IPS-NIHi7 (cell line): ENCODE results near the gene ACER2.
A peak's percentile ranks its signal among the peaks of the same experiment; 100 is the strongest.
"Not testable (repeated sequence)": the region's sequence is repeated elsewhere in the genome, so short reads cannot be mapped to it uniquely, and the experiment has no call there.

ENCODE experiments used
- DNase-seq: peaks from one replicate; pipeline ENCODE4 v3.0.0; 2012; ENCODE audit warnings: mixed read lengths; ENCODE audit errors: extremely low spot score

The ACER2 gene

GRCh38 chr9:19408693-19409400 lies at the start of gene ACER2:
TSS of gene ACER2 (plus strand) at chr9:19409009. CDS start at chr9:19409085, 76 bp downstream.
- peak; percentile 99 for DNase-seq

DNA sequence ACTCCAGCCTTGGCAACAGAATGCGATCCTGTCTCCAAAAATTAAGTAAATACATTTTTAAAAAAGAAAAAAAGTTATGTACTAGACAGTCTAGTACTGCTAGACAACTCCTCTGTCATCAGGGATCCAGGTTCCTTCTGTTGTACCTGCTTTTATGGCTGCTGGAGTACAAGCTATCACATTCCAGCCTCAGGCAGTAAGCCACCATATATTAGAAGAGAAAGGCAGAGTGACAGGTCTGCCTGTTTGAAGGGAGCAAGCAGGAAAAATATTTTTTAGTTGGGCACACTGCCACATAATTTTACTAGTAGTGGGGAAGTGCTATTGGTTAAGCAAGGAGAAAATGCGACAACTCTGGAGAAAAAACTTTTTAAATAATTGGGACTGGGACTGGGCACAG lies 39.7 kb upstream of the ACER2 start:
- no peak for DNase-seq

- no peak for DNase-seq
Measured at GRCh38 chr9:19371942-19372341, 36.9 kb upstream of the ACER2 start.

- DNase-seq = no peak
Measured at GRCh38 chr9:19372567-19372966, 36.2 kb upstream of the ACER2 start.

GRCh38 chr9:19373527-19373926 lies 35.3 kb upstream of the ACER2 start:
- no peak for DNase-seq

DNA sequence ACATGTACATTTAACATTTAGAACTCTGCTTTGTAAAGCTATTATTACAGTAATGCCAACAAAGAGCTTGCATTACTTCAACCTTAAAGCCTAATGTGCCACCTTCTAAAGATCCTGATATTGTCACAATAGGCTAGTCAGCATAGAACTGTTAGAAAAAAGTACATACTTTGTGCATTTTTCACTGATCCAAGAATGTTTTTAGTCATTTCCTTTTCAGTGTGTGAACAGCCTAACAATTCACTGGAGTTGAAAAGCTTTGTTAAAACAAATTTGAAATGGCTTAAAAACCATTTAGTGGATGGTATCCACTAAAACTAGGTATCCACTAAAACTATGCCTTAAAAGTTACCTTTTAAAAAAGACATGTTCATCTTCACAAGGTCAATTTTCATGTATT lies 33.3 kb upstream of the ACER2 start:
- no peak for DNase-seq

- no peak for DNase-seq
Measured at GRCh38 chr9:19376931-19377330, 31.9 kb upstream of the ACER2 start.

DNA sequence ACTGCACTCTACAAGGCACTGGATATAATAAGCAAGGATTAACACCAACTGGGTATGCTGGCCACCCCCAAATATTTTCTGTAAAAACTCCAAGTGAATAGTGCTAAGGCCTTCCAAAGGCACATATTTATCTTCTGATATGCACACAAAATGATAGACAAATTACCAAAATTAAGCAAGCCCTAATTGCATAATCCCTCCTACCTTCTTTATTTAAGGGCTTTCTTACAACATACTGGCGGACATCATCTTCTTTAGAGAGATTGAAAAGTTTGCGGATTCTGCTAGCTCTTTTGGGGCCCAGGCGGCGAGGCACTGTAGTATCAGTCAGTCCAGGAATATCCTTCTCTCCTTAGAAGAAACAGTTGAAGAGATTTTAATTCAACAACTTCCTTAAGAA lies 30.6 kb upstream of the ACER2 start:
- DNase-seq = no peak

- DNase-seq = no peak
Measured at GRCh38 chr9:19378647-19379046, 30.2 kb upstream of the ACER2 start.

- DNase-seq = no peak
Measured at GRCh38 chr9:19379283-19379682, 29.5 kb upstream of the ACER2 start.

- peak; percentile 16 for DNase-seq
Measured at GRCh38 chr9:19379697-19380046, 29.1 kb upstream of the ACER2 start.

GRCh38 chr9:19380826-19381075 lies 28.1 kb upstream of the ACER2 start:
- DNase-seq = no peak

DNA sequence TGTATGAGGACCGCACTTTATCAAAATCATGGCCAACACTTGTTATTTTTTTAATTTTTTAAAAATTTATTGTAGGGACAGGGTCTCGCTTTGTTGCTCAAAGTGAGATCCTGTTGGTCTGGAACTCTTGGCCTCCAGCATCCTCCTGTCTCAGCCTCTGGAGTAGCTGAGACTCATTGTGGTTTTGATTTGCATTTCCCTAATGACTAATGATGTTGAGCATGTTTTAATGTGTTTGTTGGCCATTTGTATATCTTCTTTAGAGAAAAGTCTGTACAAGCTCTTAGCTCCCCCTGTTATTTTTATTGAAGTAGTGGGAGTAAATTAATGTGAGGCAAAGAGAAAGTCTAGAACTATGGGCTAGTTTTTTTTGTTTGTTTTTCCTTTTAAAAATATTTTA lies 27.2 kb upstream of the ACER2 start:
- no peak for DNase-seq

- not testable (repeated sequence) for DNase-seq
Measured at GRCh38 chr9:19385212-19385611, 23.6 kb upstream of the ACER2 start.

GRCh38 chr9:19385786-19386501 lies 22.9 kb upstream of the ACER2 start:
- no peak for DNase-seq

DNA sequence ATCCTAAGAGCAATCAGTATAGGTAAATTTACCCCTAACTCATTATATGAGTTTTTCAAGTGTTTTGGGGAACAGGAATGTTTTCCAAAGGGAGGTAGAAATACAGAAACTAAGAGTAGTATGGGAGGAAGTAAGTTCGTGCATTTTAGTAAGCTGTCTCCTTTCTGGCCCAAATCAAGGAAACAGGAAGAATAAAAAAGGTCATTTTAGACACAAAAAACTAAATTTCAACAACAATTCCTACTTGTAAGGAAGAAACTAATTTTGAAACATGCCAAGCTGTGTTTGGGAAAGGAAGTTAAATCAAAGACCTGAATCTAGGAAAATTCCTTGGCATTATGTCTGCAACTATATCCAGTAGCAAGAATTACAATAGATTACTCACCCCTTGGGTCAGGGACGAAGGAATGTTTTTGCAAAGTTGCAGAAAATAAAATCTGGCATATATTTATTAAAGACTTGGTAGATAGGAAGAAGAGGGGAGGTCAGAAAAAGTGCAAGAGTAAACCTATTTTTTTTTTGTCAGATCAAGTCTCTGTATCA lies 22.2 kb upstream of the ACER2 start:
- DNase-seq = no peak

DNA sequence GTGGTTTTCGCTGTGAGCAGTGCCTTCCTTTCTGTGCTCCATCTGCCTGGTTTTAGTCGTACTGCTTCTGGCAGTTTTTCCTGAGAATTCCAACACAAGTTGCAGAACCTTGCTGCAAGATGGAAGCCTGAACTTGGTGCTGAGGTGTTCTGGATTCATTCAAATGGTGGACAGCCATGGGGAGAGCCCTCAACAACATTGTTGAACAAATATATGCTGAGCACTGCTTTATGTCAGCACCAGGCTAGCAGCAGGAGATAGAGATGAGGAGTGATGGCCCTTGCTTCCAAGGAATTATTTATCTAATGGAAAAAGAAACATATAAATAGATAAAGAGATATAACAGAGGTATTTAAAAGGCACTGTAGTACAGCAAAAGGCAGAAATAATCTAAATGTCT lies 21.5 kb upstream of the ACER2 start:
- no peak for DNase-seq

- DNase-seq = not testable (repeated sequence)
Measured at GRCh38 chr9:19389539-19389938, 19.3 kb upstream of the ACER2 start.

DNA sequence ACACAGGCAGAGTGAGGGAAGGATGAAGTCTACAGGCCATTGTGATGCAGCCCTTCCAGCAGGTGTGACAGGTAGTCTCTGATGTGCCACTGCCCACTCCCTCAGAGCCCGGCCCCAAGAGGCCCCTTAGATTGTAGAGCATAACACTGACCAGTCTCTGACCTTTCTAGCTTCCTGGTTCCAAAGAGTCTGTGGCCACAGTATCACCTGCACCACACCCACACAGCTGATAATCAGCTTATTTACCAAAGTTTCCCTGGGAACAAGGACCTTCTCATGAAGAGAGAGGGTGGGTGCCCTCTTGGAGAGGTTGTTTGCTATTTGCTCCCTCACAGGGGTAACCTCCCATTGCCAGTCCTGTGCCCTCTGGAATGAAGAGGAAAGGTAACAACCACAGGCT lies 11.0 kb upstream of the ACER2 start:
- DNase-seq = no peak

- not testable (repeated sequence) for DNase-seq
Measured at GRCh38 chr9:19403231-19403630, 5.6 kb upstream of the ACER2 start.

- DNase-seq = no peak
Measured at GRCh38 chr9:19404283-19405075, 4.3 kb upstream of the ACER2 start.

DNA sequence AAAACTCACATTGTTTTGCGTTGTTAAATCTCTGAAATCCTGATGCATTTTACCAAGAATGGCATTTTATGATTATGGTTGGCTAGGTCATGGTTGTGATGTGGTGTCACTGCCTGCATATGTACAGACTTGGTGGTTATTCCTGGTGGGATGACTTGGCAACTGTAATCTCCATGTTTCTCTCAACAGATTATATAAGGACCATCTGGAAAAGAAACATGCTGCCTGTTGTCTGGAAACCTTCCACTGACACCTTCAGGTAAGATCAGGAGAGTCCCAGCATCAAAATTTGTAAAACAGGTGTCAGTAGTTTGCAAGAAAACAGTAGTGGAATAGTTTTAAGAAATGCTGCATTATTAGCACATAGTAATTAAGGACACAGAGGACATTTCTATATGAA lies 3.0 kb upstream of the ACER2 start:
- no peak for DNase-seq

DNA sequence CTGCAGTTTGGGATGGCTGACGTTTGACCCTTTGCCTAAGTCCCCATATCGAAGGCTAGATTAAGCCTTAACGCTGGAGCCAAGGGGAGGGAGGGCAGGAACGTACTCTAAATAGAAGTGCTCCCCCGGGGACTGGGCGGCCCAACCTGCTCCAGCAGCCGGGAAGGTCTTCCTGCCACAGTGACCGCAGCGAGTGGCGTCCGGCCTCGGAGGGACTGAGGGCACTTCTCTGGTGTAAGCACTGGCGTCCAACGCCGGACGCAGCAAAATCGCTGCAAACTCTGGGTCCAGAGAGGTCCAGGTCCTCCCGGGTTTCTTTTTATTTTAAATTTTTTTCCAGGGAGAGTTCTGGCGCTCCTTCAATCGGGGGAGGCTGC lies 505 bp upstream of the ACER2 start:
- peak; percentile 38 for DNase-seq
